HFF-Myc (cell line): ENCODE measurements around the gene TNFSF18.

Source experiments
- DNase-seq: peaks from one replicate; pipeline ENCODE4 v3.0.0-alpha.2; 2011; ENCODE audit warnings: low read depth; ENCODE audit errors: extremely low read depth
- H3K4me3 ChIP-seq: replicated peaks from 2 replicates; pipeline ENCODE4 v1.5.1; 2011; ENCODE audit warnings: low read depth, mild to moderate bottlenecking, control low read depth, low read length
- CTCF ChIP-seq: IDR thresholded peaks from 2 replicates; pipeline ENCODE4 v1.5.1; 2012; ENCODE audit warnings: mild to moderate bottlenecking, low read depth, low read length, control low read depth; ENCODE audit errors: missing control alignments

The TNFSF18 gene

GRCh38 chr1:173002891-173003838, 47.6 kb downstream of the TNFSF18 start:
- no peak overlapping the region for H3K4me3 ChIP-seq
- DNase-seq = no peak
- no peak for TF ChIP-seq CTCF

GRCh38 chr1:172999349-172999748, 51.4 kb downstream of the TNFSF18 start:
- no peak for DNase-seq
- H3K4me3 ChIP-seq = no peak overlapping the region
- no peak for TF ChIP-seq CTCF

- TF ChIP-seq CTCF = no peak
- no peak for DNase-seq
Observed at GRCh38 chr1:172997941-172998361, 52.8 kb downstream of the TNFSF18 start.

GRCh38 chr1:172993640-172994039, 57.1 kb downstream of the TNFSF18 start:
- TF ChIP-seq CTCF = no peak
- no peak overlapping the region for H3K4me3 ChIP-seq
- no peak for DNase-seq

More at GRCh38 chr1:172997941-172998361, 52.8 kb downstream of the TNFSF18 start:
- no peak overlapping the region for H3K4me3 ChIP-seq

- DNase-seq = no peak
- H3K4me3 ChIP-seq = no peak overlapping the region
- TF ChIP-seq CTCF = no peak
Observed at GRCh38 chr1:172991674-172992400, 58.9 kb downstream of the TNFSF18 start.

- TF ChIP-seq CTCF = no peak
- DNase-seq = no peak
- no peak overlapping the region for H3K4me3 ChIP-seq
Observed at GRCh38 chr1:172990598-172991215, 60.0 kb downstream of the TNFSF18 start.
